NOMO-1 treated with DMSO at 0.1 percent for 48 hours (cell line): ENCODE results near the gene CAB39.
A peak's percentile ranks its signal among the peaks of the same experiment; 100 is the strongest.

Experiments
- DNase-seq: peaks from one replicate; lab custom pipeline; 2025; ENCODE audit not compliant: unreplicated experiment; lab: John Stamatoyannopoulos, UW

CAB39 gene

GRCh38 chr2:230849633-230850357, 137.2 kb downstream of the CAB39 start:
- peak; percentile 29 for DNase-seq

DNA sequence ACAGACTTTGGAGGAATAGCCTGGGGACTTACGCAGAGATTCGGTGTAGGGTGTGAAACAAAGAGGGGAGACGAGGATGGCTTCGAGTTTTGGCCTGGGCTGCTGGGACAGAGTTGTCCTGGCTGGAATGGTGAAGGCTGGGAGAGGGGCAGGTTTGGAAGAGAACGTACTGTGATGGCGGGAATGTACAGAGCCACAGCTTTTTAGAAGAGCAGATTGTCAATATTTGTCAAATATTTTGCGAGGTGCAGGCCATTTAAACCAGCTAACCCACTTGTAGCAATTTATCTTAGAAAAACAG, 137.7 kb downstream of the CAB39 start:
- no peak for DNase-seq

DNA sequence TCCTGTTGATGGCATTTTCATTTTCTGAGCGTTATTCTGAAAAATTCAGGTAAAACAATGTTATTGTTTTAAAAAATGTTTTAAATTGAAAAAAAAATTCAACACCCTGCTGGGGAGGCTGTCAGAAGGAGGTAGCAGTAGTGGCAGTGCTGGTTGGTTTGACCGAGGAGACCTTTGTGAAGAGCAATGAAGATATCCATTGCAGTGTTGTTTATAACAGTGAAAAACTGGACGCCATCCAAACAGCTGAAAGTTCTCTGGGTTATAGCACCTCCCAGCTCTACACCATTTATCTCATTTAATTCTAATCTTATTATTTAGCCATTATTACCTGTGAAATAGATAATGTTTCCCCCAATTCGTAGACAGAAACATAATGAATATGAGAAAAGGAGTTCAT, 139.5 kb downstream of the CAB39 start:
- DNase-seq: no peak

GRCh38 chr2:230861552-230862255, 149.1 kb downstream of the CAB39 start:
- DNase-seq: no peak

GRCh38 chr2:230862292-230862691, 149.7 kb downstream of the CAB39 start:
- DNase-seq: no peak

GRCh38 chr2:230863031-230863430, 150.4 kb downstream of the CAB39 start:
- DNase-seq: no peak

- no peak for DNase-seq
These were observed 150.9 kb downstream of the CAB39 start for GRCh38 chr2:230863442-230864121.

DNA sequence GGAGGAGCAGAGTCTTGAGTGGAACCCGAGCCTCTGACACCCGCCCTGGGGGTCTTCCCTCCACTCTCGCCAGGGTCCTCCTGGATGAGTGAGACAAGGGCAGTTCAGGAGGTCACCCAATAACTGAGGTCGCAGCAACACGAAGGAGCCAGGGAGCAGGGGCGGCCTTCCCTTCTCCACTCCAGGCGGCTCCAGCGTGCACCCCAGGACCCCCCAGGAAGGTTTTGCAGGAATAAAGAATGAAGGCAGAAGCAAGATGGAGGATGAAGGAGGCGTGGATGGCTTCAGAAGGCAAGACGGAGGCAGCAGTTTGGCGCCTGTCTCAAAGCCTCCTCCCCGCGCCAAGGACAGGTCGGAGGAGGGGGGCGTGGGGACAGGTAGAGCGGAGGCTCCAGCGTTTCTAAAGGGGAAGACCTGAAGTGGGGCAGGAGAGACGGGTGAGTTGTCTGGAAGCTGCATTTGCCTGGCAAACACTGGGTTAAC, 151.5 kb downstream of the CAB39 start:
- no peak for DNase-seq

GRCh38 chr2:230864605-230865306, 152.1 kb downstream of the CAB39 start, which contains the start of gene ITM2C:
Gene ITM2C, plus strand, starts transcription at chr2:230864942. Its CDS starts 84 bp downstream, at chr2:230865026.
- peak; percentile 58 for DNase-seq

- DNase-seq: no peak
These were observed 152.7 kb downstream of the CAB39 start for GRCh38 chr2:230865307-230865765.

GRCh38 chr2:230865766-230866755, 153.4 kb downstream of the CAB39 start:
- DNase-seq: no peak

- peak; percentile 55 for DNase-seq
These were observed 154.3 kb downstream of the CAB39 start for GRCh38 chr2:230866756-230867523.

GRCh38 chr2:230868161-230868946, 155.7 kb downstream of the CAB39 start:
- DNase-seq: no peak

- no peak for DNase-seq
These were observed 156.6 kb downstream of the CAB39 start for GRCh38 chr2:230868947-230869913.

DNA sequence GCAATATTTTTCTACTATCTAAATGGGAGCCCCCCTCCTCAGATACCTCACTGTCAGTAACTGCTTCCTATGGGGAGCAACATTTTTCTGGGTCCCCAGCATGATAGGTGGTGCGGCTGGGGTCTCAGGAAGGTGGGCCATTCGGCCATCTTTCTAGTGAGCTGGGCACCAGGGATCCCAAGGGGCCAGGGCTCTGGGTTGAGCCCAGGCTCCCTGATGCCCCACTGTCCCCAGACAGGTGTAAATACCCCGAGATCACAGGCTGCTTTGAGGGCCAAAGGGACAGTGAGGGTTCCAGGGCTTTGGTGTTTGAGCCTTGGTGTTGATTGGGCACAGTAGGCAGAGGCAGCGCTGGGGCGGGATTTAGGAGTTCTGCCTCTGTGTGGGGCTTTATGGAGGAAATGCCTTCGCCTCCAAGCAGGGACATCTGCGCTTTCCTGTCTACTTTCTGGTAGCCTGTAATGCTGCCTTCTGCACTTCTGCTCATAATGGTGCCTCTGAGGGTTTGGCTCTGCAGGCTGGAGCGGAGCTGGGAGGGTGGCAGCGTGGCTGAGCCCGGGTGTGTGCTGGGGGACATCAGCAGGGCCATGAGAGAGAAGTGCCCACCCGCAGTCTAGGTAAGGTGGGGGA, 157.4 kb downstream of the CAB39 start:
- no peak for DNase-seq
